Measurements from ENCODE around the gene PWWP2B.

DNA sequence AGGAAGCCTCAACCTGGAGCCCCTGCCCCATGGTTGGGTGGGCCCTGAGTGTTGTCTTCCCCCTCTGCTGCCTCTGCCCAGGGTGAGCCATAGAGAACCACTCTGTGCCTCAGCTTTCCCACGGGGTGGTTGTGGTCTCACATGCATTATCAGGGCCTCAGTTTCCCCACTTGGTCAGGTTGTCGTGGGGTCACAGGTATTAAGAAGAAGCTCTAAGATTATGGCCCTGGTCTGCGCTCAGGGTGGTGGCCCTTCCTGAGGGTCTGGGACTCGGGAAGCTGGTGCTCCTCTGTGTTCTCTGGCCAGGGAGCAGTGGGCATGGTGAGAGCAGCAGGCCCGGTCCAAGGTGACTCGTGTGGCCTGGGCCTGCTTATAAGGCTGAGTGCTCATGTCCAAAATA, 47.2 kb upstream of the PWWP2B start:
- TF ChIP-seq, protein P1, sequence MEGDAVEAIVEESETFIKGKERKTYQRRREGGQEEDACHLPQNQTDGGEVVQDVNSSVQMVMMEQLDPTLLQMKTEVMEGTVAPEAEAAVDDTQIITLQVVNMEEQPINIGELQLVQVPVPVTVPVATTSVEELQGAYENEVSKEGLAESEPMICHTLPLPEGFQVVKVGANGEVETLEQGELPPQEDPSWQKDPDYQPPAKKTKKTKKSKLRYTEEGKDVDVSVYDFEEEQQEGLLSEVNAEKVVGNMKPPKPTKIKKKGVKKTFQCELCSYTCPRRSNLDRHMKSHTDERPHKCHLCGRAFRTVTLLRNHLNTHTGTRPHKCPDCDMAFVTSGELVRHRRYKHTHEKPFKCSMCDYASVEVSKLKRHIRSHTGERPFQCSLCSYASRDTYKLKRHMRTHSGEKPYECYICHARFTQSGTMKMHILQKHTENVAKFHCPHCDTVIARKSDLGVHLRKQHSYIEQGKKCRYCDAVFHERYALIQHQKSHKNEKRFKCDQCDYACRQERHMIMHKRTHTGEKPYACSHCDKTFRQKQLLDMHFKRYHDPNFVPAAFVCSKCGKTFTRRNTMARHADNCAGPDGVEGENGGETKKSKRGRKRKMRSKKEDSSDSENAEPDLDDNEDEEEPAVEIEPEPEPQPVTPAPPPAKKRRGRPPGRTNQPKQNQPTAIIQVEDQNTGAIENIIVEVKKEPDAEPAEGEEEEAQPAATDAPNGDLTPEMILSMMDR (IDR thresholded peaks at IDR 0.05; ENCODE audit: low read length) = no peak
- no peak for TF ChIP-seq EZH2 (IDR thresholded peaks at IDR 0.05; ENCODE audit: borderline replicate concordance, low read length)

All from OCI-LY1 (cell line).